T-helper 1 cell treated with Interleukin-12 subunit alpha and Interleukin-12 subunit beta and Interleukin-4 antibody, amounts not matched to agents 30 μg/mL and 1 μg/mL, for 36 hours (primary cell): ENCODE measurements around the gene DYSF.

ENCODE experiments used
- H3K27ac Mint-ChIP-seq: one replicate; pipeline ENCODE4 v1.8.0; 2021; ENCODE audit warnings: mild to moderate bottlenecking, mixed read lengths
- H3K27me3 Mint-ChIP-seq: one replicate; pipeline ENCODE4 v1.8.0; 2021; ENCODE audit warnings: low read depth, mixed read lengths
- H3K36me3 Mint-ChIP-seq: one replicate; pipeline ENCODE4 v1.8.0; 2021; ENCODE audit warnings: low read depth, mixed read lengths
- H3K4me1 Mint-ChIP-seq: one replicate; pipeline ENCODE4 v1.8.0; 2021; ENCODE audit warnings: low read depth, mixed read lengths
- H3K4me3 Mint-ChIP-seq: one replicate; pipeline ENCODE4 v1.8.0; 2021; ENCODE audit warnings: mild to moderate bottlenecking, moderate library complexity, mixed read lengths
- H3K9me3 Mint-ChIP-seq: one replicate; pipeline ENCODE4 v1.8.0; 2021; ENCODE audit warnings: mixed read lengths

DYSF gene

DNA sequence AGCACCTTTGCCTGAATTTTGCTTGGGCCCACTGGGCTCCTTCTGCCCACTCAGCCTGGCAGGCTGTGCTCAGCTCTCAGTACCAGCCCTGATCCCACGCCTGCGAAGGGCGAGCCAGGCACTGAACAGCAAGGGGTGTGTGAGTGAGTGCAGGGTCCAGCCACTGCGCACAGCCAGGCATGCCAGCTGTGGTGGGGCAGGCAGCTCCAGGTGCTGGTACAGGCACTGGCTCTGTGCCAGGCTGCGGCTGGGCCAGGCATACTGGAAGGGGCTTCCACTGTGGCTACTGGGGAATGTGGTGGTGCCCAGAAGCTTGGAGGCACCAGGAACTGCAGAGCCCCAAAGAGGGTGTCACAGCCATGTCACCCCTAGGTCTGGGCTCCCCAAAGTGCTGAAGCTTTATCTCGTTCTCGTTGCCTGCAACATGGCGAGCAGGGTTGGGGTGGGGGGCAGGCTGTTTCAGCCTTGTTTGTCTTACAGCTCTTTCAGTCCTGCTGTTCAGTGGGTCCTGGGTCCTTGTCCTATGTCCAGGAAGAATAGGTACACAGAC lies 8.8 kb downstream of the DYSF start:
- Mint-ChIP-seq H3K4me1 (peaks cover 2% of the 10 kb centered on the region), H3K4me3 (no peak overlapping the region), H3K36me3 (no peaks in the 10 kb centered on the region), H3K27ac (no peak overlapping the region), H3K9me3 (no peaks in the 10 kb centered on the region), H3K27me3 (peaks cover 11% of the 10 kb centered on the region)

DNA sequence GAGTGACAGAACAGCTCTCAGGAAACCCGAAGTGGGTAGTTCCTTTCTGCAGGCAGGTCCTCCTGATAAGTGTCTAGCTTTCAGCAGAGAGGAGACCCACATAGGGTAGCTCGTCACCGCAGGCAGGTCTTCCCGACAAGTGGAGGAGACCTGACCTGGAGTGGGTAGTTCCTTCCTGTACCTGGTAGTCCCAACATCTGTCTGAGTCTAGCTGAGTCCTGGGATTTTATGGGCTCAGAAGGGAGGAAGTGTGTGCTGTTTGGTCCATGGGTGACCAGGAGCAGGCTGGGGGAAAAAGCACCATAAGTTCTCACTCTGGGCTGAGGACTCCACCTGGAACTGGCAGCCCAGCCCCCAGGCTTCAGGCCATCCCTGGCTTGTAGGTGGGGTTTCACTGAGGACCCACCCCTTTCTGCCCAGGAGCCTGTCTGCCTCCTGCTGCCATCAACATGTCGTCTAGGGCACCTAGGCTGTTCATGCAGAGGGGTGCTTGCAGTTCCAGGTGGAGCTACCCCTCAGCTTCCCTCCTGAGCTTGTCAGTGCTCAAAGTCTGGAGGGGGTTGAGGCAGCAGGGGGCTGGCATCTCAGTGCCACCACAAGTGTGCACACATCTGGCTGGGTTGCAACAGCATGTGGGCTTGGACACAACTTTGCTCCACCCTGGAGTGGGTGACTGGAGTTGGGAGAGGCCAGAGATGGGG lies 9.4 kb downstream of the DYSF start:
- peaks cover 4% of the 10 kb centered on the region for H3K4me1 Mint-ChIP-seq
- H3K4me3 Mint-ChIP-seq = no peak overlapping the region
- no peaks in the 10 kb centered on the region for H3K36me3 Mint-ChIP-seq
- no peak overlapping the region for H3K27ac Mint-ChIP-seq
- no peaks in the 10 kb centered on the region for H3K9me3 Mint-ChIP-seq
- H3K27me3 Mint-ChIP-seq = peaks cover 17% of the 10 kb centered on the region

- no peaks in the 10 kb centered on the region for H3K9me3 Mint-ChIP-seq
- H3K36me3 Mint-ChIP-seq = no peaks in the 10 kb centered on the region
- peaks cover 21% of the 10 kb centered on the region for H3K27me3 Mint-ChIP-seq
- no peak overlapping the region for H3K4me3 Mint-ChIP-seq
- H3K4me1 Mint-ChIP-seq = peaks cover 4% of the 10 kb centered on the region
- H3K27ac Mint-ChIP-seq = no peak overlapping the region
Measured at GRCh38 chr2:71463342-71463654, 9.9 kb downstream of the DYSF start.

- Mint-ChIP-seq H3K27ac (no peak overlapping the region), H3K27me3 (peaks cover 28% of the 10 kb centered on the region), H3K4me3 (no peak overlapping the region), H3K36me3 (no peaks in the 10 kb centered on the region), H3K4me1 (peaks cover 4% of the 10 kb centered on the region), H3K9me3 (no peaks in the 10 kb centered on the region)
Measured at GRCh38 chr2:71464389-71464788, 11.0 kb downstream of the DYSF start.

DNA sequence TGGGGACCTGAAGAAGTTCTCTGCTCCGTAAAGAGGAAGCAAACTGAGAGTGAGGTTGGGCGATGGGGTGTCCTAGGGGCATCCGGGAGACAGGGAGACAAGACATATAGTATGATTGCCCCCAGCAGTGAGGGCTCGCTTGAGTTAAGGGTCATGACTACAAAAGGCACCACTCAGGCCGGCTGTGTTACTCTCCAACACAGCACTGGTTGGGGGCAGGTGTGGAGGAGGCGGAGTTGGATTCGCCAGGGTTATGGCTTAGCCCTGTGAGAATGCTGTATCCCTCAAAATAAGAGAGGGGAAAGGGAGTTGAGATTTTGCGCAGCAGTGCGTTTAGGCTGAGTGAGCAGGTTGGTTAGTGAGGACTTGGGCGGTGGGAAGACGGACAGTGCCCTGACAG lies 12.0 kb downstream of the DYSF start:
- Mint-ChIP-seq H3K27me3 (peaks cover 34% of the 10 kb centered on the region), H3K27ac (no peak overlapping the region), H3K4me3 (no peak overlapping the region), H3K9me3 (no peaks in the 10 kb centered on the region), H3K4me1 (peaks cover 4% of the 10 kb centered on the region), H3K36me3 (no peaks in the 10 kb centered on the region)

- Mint-ChIP-seq H3K4me3 (no peak overlapping the region), H3K36me3 (no peaks in the 10 kb centered on the region), H3K27me3 (peaks cover 38% of the 10 kb centered on the region), H3K9me3 (no peaks in the 10 kb centered on the region), H3K27ac (no peak overlapping the region), H3K4me1 (peaks cover 4% of the 10 kb centered on the region)
Measured at GRCh38 chr2:71465961-71466300, 12.6 kb downstream of the DYSF start.

- Mint-ChIP-seq H3K4me3 (peak overlapping the region; percentile 79), H3K36me3 (no peaks in the 10 kb centered on the region), H3K9me3 (no peaks in the 10 kb centered on the region), H3K27ac (no peak overlapping the region), H3K4me1 (peaks cover 4% of the 10 kb centered on the region), H3K27me3 (peaks cover 38% of the 10 kb centered on the region)
Measured at GRCh38 chr2:71466301-71467179, 13.2 kb downstream of the DYSF start.

DNA sequence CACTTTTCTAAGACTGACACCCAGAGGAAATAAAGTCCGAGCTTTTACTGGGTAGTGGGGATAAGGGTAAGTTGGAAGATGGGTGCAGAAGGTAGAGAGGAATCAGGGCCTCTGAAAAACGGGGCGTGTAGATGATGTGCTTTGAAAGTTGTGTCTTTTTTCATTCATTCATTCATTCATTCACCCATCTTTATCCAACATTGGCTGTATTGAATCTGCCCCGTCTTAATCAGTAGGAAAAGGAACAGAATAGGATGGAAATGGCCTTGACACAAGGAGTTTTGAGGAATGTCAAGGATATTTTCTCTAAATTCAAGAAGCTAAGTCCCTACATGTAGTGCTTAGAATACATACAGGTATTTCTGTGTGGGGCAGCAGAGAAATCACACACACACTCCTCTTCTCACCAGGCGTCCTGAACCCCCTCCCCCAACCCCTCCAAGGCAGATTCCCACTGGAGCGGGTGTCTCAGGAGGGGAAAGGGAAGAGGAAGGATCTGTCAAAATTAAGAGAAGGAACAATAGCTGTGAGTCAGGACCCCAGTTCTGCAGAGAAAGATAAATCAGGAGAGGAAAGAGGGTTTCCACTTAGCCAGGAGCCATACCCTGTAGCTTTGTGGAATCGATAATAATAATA lies 13.9 kb downstream of the DYSF start:
- peaks cover 4% of the 10 kb centered on the region for H3K4me1 Mint-ChIP-seq
- H3K4me3 Mint-ChIP-seq = peak overlapping the region; percentile 79
- peaks cover 38% of the 10 kb centered on the region for H3K27me3 Mint-ChIP-seq
- H3K27ac Mint-ChIP-seq = no peak overlapping the region
- no peaks in the 10 kb centered on the region for H3K9me3 Mint-ChIP-seq
- H3K36me3 Mint-ChIP-seq = no peaks in the 10 kb centered on the region

DNA sequence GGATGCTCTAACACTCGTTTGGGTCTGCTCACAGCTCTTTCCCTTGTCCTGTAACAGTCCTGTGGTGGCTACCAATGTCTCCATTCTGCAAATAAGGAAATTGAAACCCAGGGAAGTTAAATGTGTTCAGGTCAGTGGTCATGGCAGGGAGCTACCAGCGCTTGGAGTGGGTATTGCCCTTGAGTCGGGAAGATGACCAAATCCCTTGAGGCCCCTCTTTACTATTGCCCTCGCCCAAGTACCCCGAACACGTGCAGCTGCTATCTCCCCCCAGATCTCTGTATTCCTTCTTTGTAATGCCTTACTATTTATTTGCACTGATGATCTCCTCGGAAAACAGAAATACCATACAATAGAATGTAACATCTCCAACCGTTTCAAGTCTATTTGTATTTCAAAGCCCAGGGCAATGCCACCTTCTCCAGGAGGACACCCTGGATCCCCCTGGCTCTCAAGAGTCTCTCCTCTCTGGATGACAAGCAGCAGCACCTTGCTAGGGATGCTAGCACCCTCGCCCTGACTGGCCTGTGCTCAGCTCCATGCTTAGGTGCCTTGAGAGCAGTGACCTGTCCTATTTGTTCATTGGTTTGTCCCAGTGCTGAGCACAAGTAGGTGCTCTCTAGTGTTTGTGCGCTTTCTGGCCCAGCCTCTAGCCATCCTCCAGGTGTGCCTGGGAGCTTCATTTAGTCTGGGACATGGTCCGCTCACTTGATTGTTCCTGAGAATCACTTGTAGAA lies 15.1 kb downstream of the DYSF start:
- Mint-ChIP-seq H3K4me1 (peaks cover 4% of the 10 kb centered on the region), H3K36me3 (no peaks in the 10 kb centered on the region), H3K27me3 (peaks cover 43% of the 10 kb centered on the region), H3K4me3 (no peak overlapping the region), H3K27ac (no peak overlapping the region), H3K9me3 (no peaks in the 10 kb centered on the region)

DNA sequence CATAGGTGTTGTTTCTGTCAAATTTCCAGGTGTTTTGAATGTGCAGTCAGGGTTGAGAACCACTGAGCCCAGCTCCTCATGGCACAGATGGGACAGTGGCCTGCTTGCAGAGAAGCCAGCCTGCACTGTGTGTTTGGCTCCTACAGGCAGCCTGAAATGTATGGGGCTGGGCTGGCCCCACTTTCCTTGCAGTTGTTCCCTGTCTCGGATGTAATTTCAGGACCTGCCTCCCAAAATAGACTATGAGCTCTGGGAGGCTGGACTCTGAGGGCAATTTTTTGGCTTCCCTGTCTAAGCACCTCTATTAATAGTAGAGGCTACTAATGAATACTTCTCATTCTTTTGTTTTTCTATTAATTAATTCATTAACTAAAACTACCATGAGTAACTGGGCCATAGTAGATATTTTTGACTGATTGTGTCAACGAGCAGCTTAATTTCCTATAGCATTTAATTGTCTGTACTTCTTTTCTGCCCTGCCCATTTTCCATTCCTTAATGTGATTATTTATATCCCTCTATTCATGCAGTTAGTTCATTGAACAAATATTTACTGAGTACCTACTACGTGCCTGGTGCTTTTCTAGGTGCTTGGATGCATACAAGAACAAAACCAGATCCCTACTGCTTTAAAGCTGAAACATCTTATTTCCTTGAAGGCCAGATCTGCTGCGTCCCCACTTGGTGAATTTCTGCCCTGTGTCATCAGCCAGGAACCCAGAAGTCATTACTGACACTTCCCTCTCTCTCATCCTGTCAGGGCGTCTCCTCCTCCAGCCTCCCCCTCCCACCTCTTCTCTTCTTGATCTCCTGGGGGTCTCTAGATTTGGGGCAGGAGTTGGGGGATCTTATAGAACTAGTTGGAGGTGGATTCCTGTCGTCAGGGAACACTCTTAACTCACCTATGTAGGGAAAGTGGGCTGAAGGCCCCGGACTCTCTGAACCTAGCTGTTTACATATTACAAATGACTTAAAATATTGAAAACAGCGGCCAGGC lies 16.3 kb downstream of the DYSF start:
- H3K4me1 Mint-ChIP-seq = peaks cover 4% of the 10 kb centered on the region
- H3K4me3 Mint-ChIP-seq = no peak overlapping the region
- H3K27ac Mint-ChIP-seq = no peak overlapping the region

GRCh38 chr2:71471276-71471675 lies 17.9 kb downstream of the DYSF start:
- Mint-ChIP-seq H3K4me3 (no peak overlapping the region), H3K27me3 (peaks cover 46% of the 10 kb centered on the region), H3K4me1 (peaks cover 4% of the 10 kb centered on the region), H3K36me3 (no peaks in the 10 kb centered on the region), H3K9me3 (no peaks in the 10 kb centered on the region), H3K27ac (no peak overlapping the region)

More for the DNA sequence above, 16.3 kb downstream of the DYSF start:
- Mint-ChIP-seq H3K27me3 (peaks cover 43% of the 10 kb centered on the region), H3K9me3 (no peaks in the 10 kb centered on the region), H3K36me3 (no peaks in the 10 kb centered on the region)

DNA sequence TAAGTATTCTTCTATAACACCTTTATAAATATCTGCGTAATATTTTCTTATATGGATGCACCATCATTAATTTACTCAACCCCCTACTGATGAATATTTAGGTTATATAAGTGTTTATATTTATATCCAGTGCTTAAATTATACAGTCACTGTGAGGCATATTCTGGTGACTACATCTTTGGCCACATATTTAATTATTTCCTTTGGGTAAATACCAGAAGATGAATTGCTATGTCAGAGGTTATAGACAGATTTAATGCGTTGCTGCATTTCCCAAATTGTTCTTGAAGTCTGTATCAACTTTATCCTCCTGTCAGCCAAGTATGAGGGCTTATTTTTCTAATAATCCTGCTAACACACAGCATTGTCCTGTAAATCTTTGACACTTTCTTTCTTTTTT lies 18.7 kb downstream of the DYSF start:
- Mint-ChIP-seq H3K9me3 (no peaks in the 10 kb centered on the region), H3K27ac (no peak overlapping the region), H3K4me3 (no peak overlapping the region), H3K27me3 (peaks cover 48% of the 10 kb centered on the region), H3K36me3 (no peaks in the 10 kb centered on the region), H3K4me1 (peaks cover 3% of the 10 kb centered on the region)

GRCh38 chr2:71473346-71474031 lies 20.1 kb downstream of the DYSF start:
- H3K27ac Mint-ChIP-seq = no peak overlapping the region

More at GRCh38 chr2:71473346-71474031, 20.1 kb downstream of the DYSF start:
- Mint-ChIP-seq H3K27me3 (peaks cover 34% of the 10 kb centered on the region), H3K36me3 (no peaks in the 10 kb centered on the region), H3K4me3 (no peak overlapping the region), H3K4me1 (no peaks in the 10 kb centered on the region), H3K9me3 (no peaks in the 10 kb centered on the region)
